Measurements from ENCODE around the gene TBL1XR1. TPM values are rescaled to one million over a fixed set of nuclear protein-coding genes. Genes with fewer than 3 reads are reported as not detected.

Gene TBL1XR1
- total and polyA plus RNA-seq, 2 of the 8 experiments (the other 6 are each of a cell fraction or from before 2014, with no cell fraction given): 28.1 to 147 TPM

- TF ChIP-seq ATF2 (IDR thresholded peaks at IDR 0.05; ENCODE audit: low read length) (no peak), HDAC6 (IDR thresholded peaks at IDR 0.05; ENCODE audit: low read depth, low read length) (no peak), GTF2F1 (IDR thresholded peaks at IDR 0.05; ENCODE audit: borderline replicate concordance, low read depth, low read length) (no peak), NANOG (IDR thresholded peaks at IDR 0.05; ENCODE audit: insufficient read depth, low read depth, low read length, poor library complexity, severe bottlenecking) (no peak)
Measured at GRCh38 chr3:177234121-177234520, 36.8 kb upstream of the TBL1XR1 start (continued).

All from H1 (cell line).